Naive thymus-derived CD4-positive, alpha-beta T cell (primary cell): ENCODE data around the gene GRAMD4. TPM values are rescaled to one million over a fixed set of nuclear protein-coding genes. Genes with fewer than 3 reads are reported as not detected.

Experiments used
- ATAC-seq: fragments of 150-1000 bp; cut with Tn5 transposase; 2 replicates; pipeline ENCODE4 v1.10.0; 2021; ENCODE audit warnings: mild to moderate bottlenecking, moderate library complexity
- CTCF ChIA-PET: fragments of 350-600 bp; sonication (Branson Sonifier 250); formaldehyde crosslinking; loops from one replicate; lab custom pipeline; 2021; ENCODE audit warnings: antibody characterized with exemption; lab: Charles Lee
- POLR2A ChIA-PET: fragments of 350-600 bp; sonication (Branson Sonifier 250); formaldehyde crosslinking; loops from one replicate; lab custom pipeline; 2021; ENCODE audit warnings: antibody characterized with exemption, inconsistent platforms; lab: Charles Lee
- DNase-seq, 9 donors: peaks; one replicate each; pipeline versions ENCODE4 v3.0.0 to v3.0.0-alpha.2; 2020 to 2022; ENCODE audit warnings: mixed read lengths in 1 of 9
- H3K27ac ChIP-seq: one replicate; pipeline ENCODE4 v1.7.0; 2013; ENCODE audit warnings: mild to moderate bottlenecking, low read depth, low read length, moderate library complexity
- H3K27me3 ChIP-seq, 2 donors: one replicate each; pipeline ENCODE4 v1.7.0; 2013; ENCODE audit warnings: low read length in 2 of 2, mild to moderate bottlenecking in 2 of 2, moderate library complexity in 2 of 2; ENCODE audit not compliant: control insufficient read depth in 2 of 2, insufficient read depth in 2 of 2
- H3K36me3 ChIP-seq, 3 experiments: 1 replicate in 2 of 3; 2 replicates in 1 of 3; pipeline ENCODE4 v1.7.0; 2013; ENCODE audit warnings: low read length in 3 of 3, mild to moderate bottlenecking in 3 of 3, moderate library complexity in 1 of 3; ENCODE audit not compliant: insufficient read depth in 3 of 3, control insufficient read depth in 2 of 3
- H3K4me1 ChIP-seq, 2 donors: one replicate each; pipeline ENCODE4 v1.7.0; 2013; ENCODE audit warnings: low read length in 2 of 2, mild to moderate bottlenecking in 2 of 2, moderate library complexity in 1 of 2; ENCODE audit not compliant: control insufficient read depth in 2 of 2, insufficient read depth in 2 of 2
- H3K4me3 ChIP-seq: 2 replicates; pipeline ENCODE4 v1.7.0; 2013; ENCODE audit warnings: mild to moderate bottlenecking, low read length
- H3K9me3 ChIP-seq, 3 experiments: 1 replicate in 2 of 3; 2 replicates in 1 of 3; pipeline ENCODE4 v1.7.0; 2013; ENCODE audit warnings: low read length in 3 of 3; ENCODE audit not compliant: control insufficient read depth in 2 of 3
- H3K27ac Mint-ChIP-seq, 9 donors: one replicate each; pipeline ENCODE4 v1.8.0; 2020 to 2022; ENCODE audit warnings: mixed read lengths in 9 of 9, mild to moderate bottlenecking in 8 of 9, moderate library complexity in 5 of 9, inconsistent platforms in 2 of 9
- H3K27me3 Mint-ChIP-seq, 5 donors: one replicate each; pipeline ENCODE4 v1.8.0; 2021 to 2022; ENCODE audit warnings: mixed read lengths in 5 of 5, mild to moderate bottlenecking in 1 of 5
- H3K36me3 Mint-ChIP-seq, 5 donors: one replicate each; pipeline ENCODE4 v1.8.0; 2020 to 2022; ENCODE audit warnings: mixed read lengths in 5 of 5, mild to moderate bottlenecking in 3 of 5, inconsistent platforms in 1 of 5
- H3K4me1 Mint-ChIP-seq, 7 donors: one replicate each; pipeline ENCODE4 v1.8.0; 2020 to 2022; ENCODE audit warnings: mixed read lengths in 7 of 7, mild to moderate bottlenecking in 3 of 7, inconsistent platforms in 1 of 7
- H3K4me3 Mint-ChIP-seq, 10 donors: one replicate each; pipeline ENCODE4 v1.8.0; 2020 to 2022; ENCODE audit warnings: mild to moderate bottlenecking in 10 of 10, mixed read lengths in 10 of 10, moderate library complexity in 6 of 10, inconsistent platforms in 2 of 10
- H3K9me3 Mint-ChIP-seq, 11 donors: one replicate each; pipeline ENCODE4 v1.8.0; 2020 to 2022; ENCODE audit warnings: mixed read lengths in 11 of 11, mild to moderate bottlenecking in 4 of 11, inconsistent platforms in 1 of 11, moderate library complexity in 1 of 11
- intact Hi-C, 2 donors: fragments of 100-400 bp; cut with micrococcal nuclease; formaldehyde crosslinking; loops; one replicate each; pipeline ENCODE4 v1.15.1; 2023
- polyA plus RNA-seq, 2 donors: library from polyadenylated mRNA; unstranded; fragments of 300-500 nt; fragmentation: Illumina TruSeq; gene quantifications; one replicate each; pipeline ENCODE4 v1.2.3, GENCODE V29; 2021
- total RNA-seq, 6 experiments: library from RNA in 5 of 6; stranded (reverse) in 5 of 6; gene quantifications; 1 replicate in 5 of 6; 2 replicates in 1 of 6; pipeline ENCODE4 v1.2.3 and lab custom pipeline; 2021 to 2026

GRAMD4 gene
- total and polyA plus RNA-seq, 7 experiments from 2014 or later, result 2.1 to 48.5 (median 14.8) TPM

GRCh38 chr22:46625113-46625842 lies 5.1 kb downstream of the GRAMD4 start:
- Mint-ChIP-seq H3K9me3 (no peaks in the 10 kb centered on the region), H3K27me3 (no peaks in the 10 kb centered on the region), H3K27ac (no peak overlapping the region), H3K36me3 (no peaks in the 10 kb centered on the region), H3K4me1 (peaks cover 0 to 9% (median 0%) of the 10 kb centered on the region in 7 donors), H3K4me3 (no peak overlapping the region)
- no peaks in the 10 kb centered on the region for H3K4me1 ChIP-seq
- H3K36me3 ChIP-seq, result no peaks in the 10 kb centered on the region
- ATAC-seq (no peak), DNase-seq (no peak)
- CTCF ChIA-PET, result interaction anchor here (0.7 kb wide), 1 partner anchor 68 kb away, joined by 3 read pairs; no protein-coding TSS in a partner anchor
- no peaks in the 10 kb centered on the region for H3K27me3 ChIP-seq
- no peak overlapping the region for H3K4me3 ChIP-seq
- intact Hi-C loops, result no loop called here
- POLR2A ChIA-PET, result no interaction called here
- H3K27ac ChIP-seq, result no peak overlapping the region
- no peaks in the 10 kb centered on the region for H3K9me3 ChIP-seq

GRCh38 chr22:46625843-46626349 lies 5.7 kb downstream of the GRAMD4 start:
- CTCF ChIA-PET, result no interaction called here
- no peak for DNase-seq
- Histone ChIP-seq H3K4me3 (no peak overlapping the region), H3K27me3 (no peaks in the 10 kb centered on the region), H3K9me3 (no peaks in the 10 kb centered on the region), H3K4me1 (no peaks in the 10 kb centered on the region), H3K27ac (no peak overlapping the region), H3K36me3 (peaks cover 0 to 2% (median 0%) of the 10 kb centered on the region in 3 experiments)
- Mint-ChIP-seq H3K27me3 (no peaks in the 10 kb centered on the region), H3K4me3 (no peak overlapping the region), H3K27ac (no peak overlapping the region), H3K4me1 (peaks cover 0 to 8% (median 0%) of the 10 kb centered on the region in 7 donors), H3K36me3 (peaks cover 0 to 2% (median 0%) of the 10 kb centered on the region in 5 donors), H3K9me3 (no peaks in the 10 kb centered on the region)
- intact Hi-C loops, result no loop called here
- POLR2A ChIA-PET, result no interaction called here
- ATAC-seq, result no peak

GRCh38 chr22:46626356-46626755 lies 6.2 kb downstream of the GRAMD4 start:
- DNase-seq, result no peak

GRCh38 chr22:46626911-46627805 lies 7.0 kb downstream of the GRAMD4 start:
- ChIA-PET CTCF (no interaction called here), POLR2A (no interaction called here)
- peaks cover 0 to 4% (median 0%) of the 10 kb centered on the region in 7 donors for H3K4me1 Mint-ChIP-seq
- DNase-seq (no peak), ATAC-seq (no peak)
- Histone ChIP-seq H3K27ac (no peak overlapping the region), H3K4me3 (no peak overlapping the region), H3K36me3 (peaks cover 0 to 4% (median 0%) of the 10 kb centered on the region in 3 experiments), H3K4me1 (no peaks in the 10 kb centered on the region), H3K27me3 (no peaks in the 10 kb centered on the region), H3K9me3 (no peaks in the 10 kb centered on the region)
- no peaks in the 10 kb centered on the region for H3K27me3 Mint-ChIP-seq
- no peak overlapping the region for H3K27ac Mint-ChIP-seq
- intact Hi-C loops, result no loop called here
- no peak overlapping the region for H3K4me3 Mint-ChIP-seq
- peaks cover 0 to 3% (median 0%) of the 10 kb centered on the region in 5 donors for H3K36me3 Mint-ChIP-seq
- H3K9me3 Mint-ChIP-seq, result no peaks in the 10 kb centered on the region

More at GRCh38 chr22:46626356-46626755, 6.2 kb downstream of the GRAMD4 start:
- intact Hi-C loops, result no loop called here
- POLR2A ChIA-PET, result no interaction called here
- H3K4me3 Mint-ChIP-seq, result no peak overlapping the region
- H3K27ac Mint-ChIP-seq, result no peak overlapping the region
- no peaks in the 10 kb centered on the region for H3K9me3 Mint-ChIP-seq
- H3K9me3 ChIP-seq, result no peaks in the 10 kb centered on the region
- no peaks in the 10 kb centered on the region for H3K4me1 ChIP-seq
- H3K27ac ChIP-seq, result no peak overlapping the region
- no peak for ATAC-seq
- peaks cover 0 to 8% (median 0%) of the 10 kb centered on the region in 7 donors for H3K4me1 Mint-ChIP-seq
- H3K4me3 ChIP-seq, result no peak overlapping the region
- H3K27me3 Mint-ChIP-seq, result no peaks in the 10 kb centered on the region
- H3K36me3 ChIP-seq, result peaks cover 0 to 4% (median 0%) of the 10 kb centered on the region in 3 experiments
- H3K27me3 ChIP-seq, result no peaks in the 10 kb centered on the region
- CTCF ChIA-PET, result no interaction called here
- H3K36me3 Mint-ChIP-seq, result peaks cover 0 to 3% (median 0%) of the 10 kb centered on the region in 5 donors

- DNase-seq (no peak), ATAC-seq (no peak)
- no peaks in the 10 kb centered on the region for H3K4me1 ChIP-seq
- intact Hi-C loops, result no loop called here
- H3K27ac Mint-ChIP-seq, result no peak overlapping the region
- no peaks in the 10 kb centered on the region for H3K9me3 ChIP-seq
- H3K27me3 Mint-ChIP-seq, result no peaks in the 10 kb centered on the region
- H3K9me3 Mint-ChIP-seq, result no peaks in the 10 kb centered on the region
- H3K4me3 Mint-ChIP-seq, result no peak overlapping the region
- peaks cover 0 to 3% (median 0%) of the 10 kb centered on the region in 5 donors for H3K36me3 Mint-ChIP-seq
- no peak overlapping the region for H3K4me3 ChIP-seq
- H3K27ac ChIP-seq, result no peak overlapping the region
- peaks cover 0 to 4% (median 0%) of the 10 kb centered on the region in 3 experiments for H3K36me3 ChIP-seq
- no peaks in the 10 kb centered on the region for H3K27me3 ChIP-seq
- POLR2A ChIA-PET, result no interaction called here
- CTCF ChIA-PET, result no interaction called here
- H3K4me1 Mint-ChIP-seq, result peaks cover 0 to 4% (median 0%) of the 10 kb centered on the region in 7 donors
Observed at GRCh38 chr22:46627806-46628482, 7.8 kb downstream of the GRAMD4 start.

- intact Hi-C loops, result no loop called here
- ATAC-seq, result no peak
- CTCF ChIA-PET, result no interaction called here
Observed at GRCh38 chr22:46628756-46629155, 8.6 kb downstream of the GRAMD4 start.

More at GRCh38 chr22:46628756-46629155, 8.6 kb downstream of the GRAMD4 start:
- no peak overlapping the region for H3K27ac Mint-ChIP-seq
- peaks cover 0 to 4% (median 0%) of the 10 kb centered on the region in 3 experiments for H3K36me3 ChIP-seq
- no peaks in the 10 kb centered on the region for H3K4me1 ChIP-seq
- H3K27ac ChIP-seq, result no peak overlapping the region
- H3K27me3 ChIP-seq, result no peaks in the 10 kb centered on the region
- H3K36me3 Mint-ChIP-seq, result peaks cover 0 to 3% (median 0%) of the 10 kb centered on the region in 5 donors
- no peaks in the 10 kb centered on the region for H3K9me3 ChIP-seq
- H3K4me1 Mint-ChIP-seq, result peaks cover 0 to 3% (median 0%) of the 10 kb centered on the region in 7 donors
- no peak overlapping the region for H3K4me3 ChIP-seq
- POLR2A ChIA-PET, result interaction anchor here (0.5 kb wide), 1 partner anchor 177 kb away, joined by 3 read pairs; no protein-coding TSS in a partner anchor
- H3K27me3 Mint-ChIP-seq, result no peaks in the 10 kb centered on the region
- no peak overlapping the region for H3K4me3 Mint-ChIP-seq
- no peaks in the 10 kb centered on the region for H3K9me3 Mint-ChIP-seq
- no peak for DNase-seq
